ENCODE measurements around the gene RNU7-1.

DNA sequence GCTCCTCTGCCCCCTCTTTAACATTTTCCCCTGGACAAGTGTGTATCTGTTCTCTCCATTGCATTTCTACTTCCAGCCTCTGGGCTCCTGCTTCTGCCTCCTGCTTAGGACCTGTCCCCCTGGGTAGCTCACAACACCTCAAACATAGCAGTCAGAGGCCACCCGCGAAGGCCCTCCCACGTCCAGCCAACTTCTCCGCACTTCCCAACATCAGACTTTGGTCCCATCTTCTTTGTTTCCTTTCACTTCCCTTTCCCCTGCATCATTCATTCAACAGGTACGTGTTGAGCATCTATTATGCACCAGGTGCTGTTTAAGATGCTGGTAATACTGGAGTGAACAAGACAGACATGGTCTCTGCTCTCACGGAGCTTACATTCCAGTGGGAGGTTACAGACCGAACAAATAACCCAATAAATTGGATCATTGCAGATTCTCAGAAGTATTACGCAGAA is 3.3 kb downstream of the RNU7-1 start:
- TF ChIP-seq CBX5 (IDR thresholded peaks at IDR 0.05; ENCODE audit: low read depth) (no peak), EZH2 (IDR thresholded peaks at IDR 0.05; ENCODE audit: borderline replicate concordance, control insufficient read depth, low read depth, low read length) (no peak)

Data from GM12878 (cell line).